Ammon's horn (tissue), 1 donor: ENCODE data around the gene LSM14A.
"Not testable (repeated sequence)": the region's sequence is repeated elsewhere in the genome, so short reads cannot be mapped to it uniquely, and the experiment has no call there.

Experiments used
- DNase-seq: peaks from one replicate; pipeline ENCODE4 v3.0.0-alpha.2; 2016; ENCODE audit warnings: low spot score

Gene LSM14A

DNA sequence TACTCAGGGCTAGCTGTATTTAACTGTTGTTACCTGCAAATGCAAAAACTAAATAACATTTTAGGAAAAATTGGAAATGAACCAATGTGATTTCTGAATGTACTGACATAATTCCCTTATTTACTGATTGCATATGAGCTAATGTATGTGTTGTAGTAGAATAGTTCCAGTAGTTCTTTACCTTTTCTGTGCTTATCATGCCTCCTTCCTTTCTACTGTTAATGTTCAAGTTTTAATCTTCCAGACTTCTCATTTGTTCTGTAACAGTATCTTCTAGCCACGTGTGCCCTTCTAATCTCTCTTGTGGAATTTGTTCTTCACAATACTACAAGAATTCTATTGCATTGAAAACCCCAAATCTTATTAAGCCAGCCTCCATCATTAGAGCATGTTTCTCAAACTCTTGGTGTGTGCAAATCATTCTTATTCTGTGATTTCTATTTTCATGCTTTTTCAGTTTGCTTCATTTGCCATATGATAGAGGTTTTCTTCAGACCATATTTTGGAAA, 17.7 kb downstream of the LSM14A start:
- no peak for DNase-seq

DNA sequence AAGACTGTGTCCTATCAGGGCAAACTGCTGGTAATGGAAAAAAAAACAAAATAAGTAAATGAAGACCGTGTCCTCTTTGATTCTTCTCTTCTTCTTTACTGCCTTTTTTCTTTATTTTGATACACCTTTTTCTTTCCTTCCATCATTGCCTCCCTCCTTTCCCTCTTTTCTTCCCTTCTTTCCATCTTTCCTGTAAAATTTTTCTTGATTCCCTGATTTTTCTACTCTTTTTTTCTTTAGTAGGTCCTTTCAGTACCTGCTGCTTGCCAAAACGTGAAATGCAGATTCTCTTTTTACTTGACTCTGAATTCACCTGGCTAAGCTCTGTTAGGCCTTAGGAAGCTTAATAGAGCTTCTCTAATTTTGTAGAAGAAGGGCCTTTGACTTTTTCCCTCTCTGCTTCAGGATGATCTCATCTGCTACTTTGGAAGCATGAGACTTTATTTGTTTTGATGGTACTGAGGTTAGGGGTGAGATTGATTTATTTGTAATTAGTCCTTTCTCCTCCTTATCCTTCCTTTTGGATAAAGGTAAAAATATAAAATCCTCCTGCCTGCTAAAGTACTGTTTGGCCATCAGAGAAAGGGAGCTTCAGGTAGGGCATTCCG, 19.2 kb downstream of the LSM14A start:
- DNase-seq: no peak

DNA sequence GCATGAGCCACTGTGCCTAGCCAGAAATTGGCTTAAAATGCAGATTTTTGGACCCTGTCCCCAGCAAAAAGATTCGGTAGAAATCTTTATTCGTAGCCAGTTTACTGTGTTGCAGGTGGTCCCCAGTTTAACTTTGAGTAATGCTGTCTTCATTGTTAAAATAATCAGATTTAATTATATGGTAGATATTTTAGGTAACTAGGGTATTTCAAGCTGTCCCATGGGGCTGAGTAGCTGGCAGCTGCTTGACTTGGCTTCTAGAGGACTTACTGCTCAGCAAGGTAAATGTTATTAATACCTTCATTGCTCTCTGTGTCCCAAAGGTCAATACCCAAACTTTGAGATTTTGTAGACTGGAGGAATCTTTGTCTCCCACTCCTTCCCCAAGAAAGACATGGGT, 21.1 kb downstream of the LSM14A start:
- DNase-seq: no peak

DNA sequence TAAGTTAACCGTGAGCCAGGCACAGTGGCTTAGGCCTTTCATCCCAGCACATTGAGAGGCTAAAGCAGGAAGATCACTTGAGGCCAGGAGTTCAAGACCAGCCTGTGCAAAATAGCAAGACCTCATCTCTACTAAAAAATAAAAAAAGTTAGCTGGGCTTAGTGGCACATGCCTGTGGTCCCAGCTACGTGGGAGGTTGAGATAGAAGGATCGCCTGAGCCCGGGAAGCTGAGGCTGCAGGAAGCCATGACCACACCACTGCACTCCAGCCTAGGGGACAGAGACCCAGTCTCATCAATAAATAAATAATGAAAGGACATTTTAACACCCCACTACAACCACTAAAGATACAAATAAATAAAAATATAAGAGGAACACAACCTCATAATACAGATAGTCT, 21.6 kb downstream of the LSM14A start:
- no peak for DNase-seq

GRCh38 chr19:34201133-34201532, 28.8 kb downstream of the LSM14A start:
- no peak for DNase-seq

- DNase-seq: not testable (repeated sequence)
Observed at GRCh38 chr19:34205324-34205723, 33.0 kb downstream of the LSM14A start.

DNA sequence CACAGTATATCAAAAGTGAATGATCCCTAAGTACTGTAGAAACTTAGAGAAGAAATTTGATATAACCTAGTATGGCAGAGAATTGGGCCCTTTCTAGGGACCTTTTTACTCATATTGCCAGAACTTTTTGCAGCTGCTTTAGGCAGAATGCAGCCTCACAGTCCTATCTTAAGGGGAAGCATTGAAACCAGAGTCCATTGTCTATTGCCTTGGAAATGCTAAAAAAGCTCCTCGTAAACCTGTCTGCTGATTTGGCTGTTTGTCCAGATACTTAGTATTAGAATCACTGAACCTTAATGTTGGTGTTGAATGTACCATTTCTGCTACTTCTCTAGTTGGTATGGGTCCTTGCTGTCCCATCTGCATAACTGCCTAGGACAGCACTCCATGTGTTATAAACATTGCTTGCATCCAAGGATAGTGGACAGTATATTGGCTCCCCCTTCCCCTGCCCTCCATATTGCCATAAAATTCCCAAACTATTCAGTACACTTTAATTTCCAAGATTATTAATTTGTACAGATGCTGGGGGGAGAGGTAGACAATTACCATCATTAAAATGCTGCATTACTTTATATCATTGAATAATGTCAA, 36.1 kb downstream of the LSM14A start:
- no peak for DNase-seq

DNA sequence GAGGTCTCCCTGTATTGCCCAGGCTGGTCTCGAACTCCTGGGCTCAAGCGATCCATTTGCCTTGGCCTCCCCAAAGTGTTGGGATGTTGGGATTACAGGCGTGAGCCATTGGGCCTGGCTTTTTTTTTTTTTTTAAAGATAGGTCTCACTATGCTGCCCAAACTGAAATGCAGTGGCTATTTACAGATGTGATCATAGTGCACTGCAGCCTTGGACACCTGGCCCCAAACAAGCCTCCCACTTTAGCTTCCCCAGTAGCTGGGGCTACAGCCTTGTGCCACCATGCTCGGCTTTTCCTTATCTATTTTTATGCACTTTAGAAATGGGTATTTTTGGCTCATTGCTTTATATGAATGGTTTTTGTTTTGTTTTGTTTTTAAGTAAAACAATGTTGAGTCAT, 37.4 kb downstream of the LSM14A start:
- DNase-seq: no peak

DNA sequence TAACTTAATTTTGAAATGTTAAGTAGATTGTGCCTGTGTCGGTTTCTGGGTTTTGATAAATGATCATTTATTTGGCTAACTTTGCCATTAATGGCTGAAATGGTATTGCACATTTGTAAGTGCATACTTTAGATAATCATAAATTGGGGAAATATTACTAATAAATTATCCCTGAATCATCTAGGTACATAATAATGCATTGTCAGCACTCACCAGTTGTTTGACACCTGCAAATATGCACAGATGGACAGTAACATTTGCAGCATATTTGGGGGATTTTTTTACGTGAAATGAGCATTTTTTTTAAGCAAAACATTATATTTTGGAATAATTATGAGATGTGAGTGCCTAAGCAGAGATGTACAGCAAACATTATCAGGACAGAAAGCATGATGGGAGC, 41.0 kb downstream of the LSM14A start:
- no peak for DNase-seq

DNA sequence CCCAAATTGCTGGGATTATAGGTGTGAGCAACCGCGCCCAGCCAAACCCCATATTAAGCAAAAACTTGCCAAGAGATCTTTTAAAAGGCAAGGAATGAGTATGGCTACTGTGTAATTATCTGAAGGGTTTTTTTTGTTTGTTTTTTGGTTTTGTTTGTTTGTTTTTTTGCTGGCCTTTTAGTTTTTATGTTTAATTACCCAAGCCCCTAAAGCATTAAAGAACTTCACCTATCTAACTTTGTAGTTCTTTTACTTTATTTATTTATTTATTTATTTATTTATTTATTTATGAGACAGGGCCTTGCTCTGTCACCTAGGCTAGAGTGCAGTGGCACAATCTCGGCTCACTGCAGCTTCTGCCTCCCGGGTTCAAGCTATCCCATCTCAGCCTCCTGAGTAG, 41.7 kb downstream of the LSM14A start:
- DNase-seq: no peak

DNA sequence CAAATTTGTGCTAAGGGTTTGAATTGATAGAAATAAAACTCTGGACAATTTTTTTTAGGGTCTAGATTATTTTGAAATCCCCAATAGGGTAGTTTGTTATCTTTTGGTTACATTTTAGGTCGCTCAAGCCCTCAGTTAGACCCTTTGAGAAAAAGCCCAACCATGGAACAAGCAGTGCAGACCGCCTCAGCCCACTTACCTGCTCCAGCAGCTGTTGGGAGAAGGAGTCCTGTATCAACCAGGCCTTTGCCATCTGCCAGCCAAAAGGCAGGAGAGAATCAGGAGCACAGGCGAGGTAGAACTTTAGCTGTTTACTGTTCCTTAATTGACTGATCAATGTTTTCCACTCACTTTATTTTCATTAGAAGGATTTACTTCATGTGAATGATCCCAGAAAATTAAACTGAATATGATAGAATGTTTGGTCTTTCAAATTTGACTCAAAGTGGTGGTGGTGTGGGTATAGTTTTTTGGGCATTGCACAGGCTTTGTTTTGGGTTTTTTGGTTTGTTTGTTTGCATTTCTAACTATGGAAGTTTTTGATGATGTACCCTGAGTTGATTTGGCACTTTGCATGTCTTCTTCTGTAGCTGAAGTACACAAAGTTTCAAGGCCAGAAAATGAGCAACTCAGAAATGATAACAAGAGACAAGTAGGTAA, 42.8 kb downstream of the LSM14A start:
- no peak for DNase-seq

GRCh38 chr19:34215666-34216038, 43.3 kb downstream of the LSM14A start:
- DNase-seq: no peak

DNA sequence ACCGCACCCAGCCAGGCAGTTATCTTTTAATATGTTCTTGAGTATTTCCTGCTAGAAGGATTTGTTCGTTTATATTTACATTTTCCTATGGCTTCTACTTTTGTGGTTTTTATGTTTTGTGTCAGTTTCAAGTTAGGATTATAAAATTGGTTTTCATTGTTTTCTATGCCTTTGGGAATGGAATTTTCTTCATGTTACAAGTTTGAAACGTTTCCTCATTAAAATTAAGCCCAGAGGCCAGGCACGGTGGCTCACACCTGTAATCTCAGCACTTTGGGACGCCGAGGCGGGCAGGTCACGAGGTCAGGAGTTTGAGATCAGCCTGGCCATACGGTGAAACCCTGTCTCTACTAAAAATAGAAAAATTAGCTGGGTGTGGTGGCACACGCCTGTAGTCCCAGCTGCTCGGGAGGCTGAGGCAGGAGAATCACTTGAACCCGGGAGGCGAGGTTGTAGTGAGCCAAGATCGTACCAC, 44.5 kb downstream of the LSM14A start:
- not testable (repeated sequence) for DNase-seq

DNA sequence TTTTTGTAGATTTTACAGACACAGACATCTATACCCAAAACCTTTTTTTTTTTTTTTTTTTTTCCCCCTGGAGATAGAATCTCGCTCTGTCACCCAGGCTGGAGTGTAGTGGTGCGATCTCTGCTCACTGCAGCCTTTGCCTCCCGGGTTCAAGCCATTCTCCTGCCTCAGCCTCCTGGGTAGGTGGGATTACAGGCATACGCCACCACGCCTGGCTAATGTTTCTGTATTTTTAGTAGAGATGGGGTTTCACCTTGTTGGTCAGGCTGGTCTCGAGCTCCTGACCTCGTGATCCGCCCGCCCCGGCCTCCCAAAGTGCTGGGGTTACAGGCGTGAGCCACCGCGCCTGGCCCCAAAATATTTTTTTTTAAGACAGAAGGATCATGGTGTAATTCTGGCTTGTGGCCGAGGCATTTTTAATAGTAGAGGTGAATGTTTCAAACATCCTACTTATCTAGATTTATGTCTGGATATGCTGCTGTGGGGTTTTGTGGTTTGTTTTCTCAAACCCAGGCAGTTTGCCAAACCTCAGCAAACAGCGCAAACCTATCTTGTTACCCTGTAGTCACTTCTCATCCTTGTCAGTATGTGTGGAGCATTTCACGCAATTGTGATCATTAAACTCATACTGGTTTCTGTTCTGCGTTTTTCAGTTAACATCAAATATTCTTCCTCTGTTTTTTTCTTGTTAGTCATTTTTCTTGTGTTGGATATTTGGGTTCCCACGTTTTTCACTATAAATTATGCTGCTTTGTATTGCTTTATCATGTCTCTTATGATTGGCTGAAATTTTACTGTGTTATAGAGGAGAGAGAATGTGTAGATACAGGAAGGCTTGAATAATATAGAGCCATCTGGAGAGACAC, 45.9 kb downstream of the LSM14A start:
- DNase-seq: peak; percentile 36

GRCh38 chr19:34218818-34219164, 46.5 kb downstream of the LSM14A start:
- no peak for DNase-seq

GRCh38 chr19:34220472-34221063, 48.3 kb downstream of the LSM14A start:
- peak; percentile 74 for DNase-seq

DNA sequence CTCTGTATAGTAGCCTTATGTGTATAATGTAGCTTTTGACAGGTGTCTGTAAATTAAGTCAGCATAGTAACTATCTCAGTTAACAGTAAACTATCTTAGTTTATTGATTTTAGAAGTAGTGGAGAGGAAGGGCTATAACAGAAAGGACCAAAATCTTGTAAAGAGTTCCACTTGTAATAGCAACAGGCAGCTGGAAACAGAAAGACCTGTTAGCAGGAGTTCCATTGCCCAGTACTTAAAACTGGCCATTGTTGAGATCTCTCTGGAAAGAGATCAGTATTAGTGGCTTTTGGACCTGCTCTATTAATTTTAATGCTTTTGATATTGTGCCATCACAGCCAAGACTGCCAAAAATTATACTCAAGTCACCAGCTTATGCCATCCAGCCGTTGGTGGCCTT, 50.1 kb downstream of the LSM14A start:
- no peak for DNase-seq

DNA sequence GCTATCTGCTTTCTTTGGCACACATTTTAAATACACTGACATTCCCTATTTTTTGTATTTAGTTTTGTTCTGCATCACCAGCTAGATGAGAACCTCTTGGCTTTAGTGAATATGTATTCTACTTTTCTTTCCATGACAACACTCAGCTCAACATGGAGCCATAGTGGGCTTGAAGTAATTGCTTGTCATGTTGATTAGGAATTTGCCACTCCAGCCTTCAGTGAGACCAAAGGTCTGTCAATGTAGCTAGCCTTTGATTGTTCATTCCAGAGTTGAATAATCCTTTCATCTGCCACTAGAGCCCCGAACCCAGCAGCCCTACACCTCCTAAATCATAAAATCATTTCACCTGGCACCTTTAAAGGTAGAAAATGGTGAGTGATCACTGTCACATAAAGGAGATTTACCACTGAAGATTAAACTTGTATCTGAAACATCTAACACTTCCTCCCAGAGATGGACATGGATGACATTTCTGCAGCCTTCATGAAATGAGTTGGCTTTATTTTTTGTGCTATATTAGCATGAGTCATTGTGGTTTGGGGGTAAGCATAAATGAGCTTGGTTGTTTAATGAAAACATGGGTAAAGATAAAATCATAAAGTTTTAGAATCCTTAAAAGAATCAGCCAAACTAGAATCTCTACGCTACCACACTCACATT, 52.8 kb downstream of the LSM14A start:
- DNase-seq: no peak

GRCh38 chr19:34225659-34226015, 53.3 kb downstream of the LSM14A start:
- no peak for DNase-seq

DNA sequence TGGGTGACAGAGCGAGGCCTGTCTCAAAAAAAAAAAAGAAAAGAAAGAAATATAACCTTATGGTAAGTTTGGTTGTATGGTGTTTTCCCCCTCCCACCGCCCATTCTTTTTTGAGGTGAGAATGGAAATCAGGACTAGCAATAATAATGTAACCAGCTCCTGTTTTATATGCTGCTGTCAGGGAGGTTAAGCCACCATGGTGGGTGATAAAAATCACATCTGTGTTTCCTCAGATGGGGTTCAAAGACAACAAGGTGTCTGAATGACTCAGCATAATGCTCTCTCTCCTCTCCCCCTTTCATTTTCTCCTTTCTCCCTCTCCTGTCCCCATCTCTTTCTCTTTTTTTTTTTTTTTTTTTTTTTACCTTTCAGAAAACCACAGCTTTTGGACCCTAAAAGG, 53.7 kb downstream of the LSM14A start:
- no peak for DNase-seq

- DNase-seq: no peak
Observed at GRCh38 chr19:34228347-34228746, 56.0 kb downstream of the LSM14A start.

DNA sequence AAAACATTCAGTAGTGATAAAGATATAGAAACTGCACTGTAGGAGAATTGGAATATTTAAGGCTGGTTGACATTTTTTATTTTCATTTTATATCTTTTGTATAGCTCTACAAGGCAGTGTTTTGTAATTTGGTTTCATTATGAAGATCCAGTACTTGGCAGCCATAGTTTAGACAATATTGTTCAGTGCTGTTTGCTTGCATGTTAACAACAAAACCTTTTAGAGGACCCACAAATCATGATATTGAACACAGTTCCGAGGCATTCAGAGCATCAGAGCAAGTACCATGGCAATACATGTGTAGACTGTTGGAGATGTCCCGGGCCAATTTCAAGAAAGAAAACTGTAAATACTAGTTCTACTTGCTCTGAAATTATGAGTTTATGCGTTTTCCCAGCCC, 56.5 kb downstream of the LSM14A start:
- no peak for DNase-seq
